ENCODE data around the gene MAN2A1.
"Not testable (repeated sequence)": the region's sequence is repeated elsewhere in the genome, so short reads cannot be mapped to it uniquely, and the experiment has no call there.

The MAN2A1 gene

GRCh38 chr5:109826426-109826825, 136.7 kb downstream of the MAN2A1 start:
- peak; percentile 3 for DNase-seq (ENCODE audit: low spot score)

- DNase-seq (ENCODE audit: low spot score): no peak
These were observed 139.6 kb downstream of the MAN2A1 start for GRCh38 chr5:109829331-109829730.

GRCh38 chr5:109830955-109831502, 141.3 kb downstream of the MAN2A1 start:
- DNase-seq (ENCODE audit: low spot score): no peak

GRCh38 chr5:109832207-109833188, 142.8 kb downstream of the MAN2A1 start:
- DNase-seq (ENCODE audit: low spot score): not testable (repeated sequence)

GRCh38 chr5:109833946-109834345, 144.2 kb downstream of the MAN2A1 start:
- DNase-seq (ENCODE audit: low spot score): no peak

GRCh38 chr5:109836280-109836679, 146.6 kb downstream of the MAN2A1 start:
- DNase-seq (ENCODE audit: low spot score): no peak

- DNase-seq (ENCODE audit: low spot score): no peak
These were observed 147.6 kb downstream of the MAN2A1 start for GRCh38 chr5:109837231-109837861.

GRCh38 chr5:109838157-109838556, 148.4 kb downstream of the MAN2A1 start:
- DNase-seq (ENCODE audit: low spot score): no peak

GRCh38 chr5:109844148-109844547, 154.4 kb downstream of the MAN2A1 start:
- DNase-seq (ENCODE audit: low spot score): peak; percentile 20

GRCh38 chr5:109844695-109845094, 155.0 kb downstream of the MAN2A1 start:
- no peak for DNase-seq (ENCODE audit: low spot score)

GRCh38 chr5:109848130-109848529, 158.4 kb downstream of the MAN2A1 start:
- no peak for DNase-seq (ENCODE audit: low spot score)

- DNase-seq (ENCODE audit: low spot score): no peak
These were observed 159.9 kb downstream of the MAN2A1 start for GRCh38 chr5:109849478-109850088.

GRCh38 chr5:109852371-109853155, 162.8 kb downstream of the MAN2A1 start:
- DNase-seq (ENCODE audit: low spot score): no peak

GRCh38 chr5:109853377-109853776, 163.7 kb downstream of the MAN2A1 start:
- no peak for DNase-seq (ENCODE audit: low spot score)

- no peak for DNase-seq (ENCODE audit: low spot score)
These were observed 165.3 kb downstream of the MAN2A1 start for GRCh38 chr5:109855056-109855455.

- DNase-seq (ENCODE audit: low spot score): no peak
These were observed 167.8 kb downstream of the MAN2A1 start for GRCh38 chr5:109857405-109858031.

GRCh38 chr5:109859537-109859936, 169.8 kb downstream of the MAN2A1 start:
- DNase-seq (ENCODE audit: low spot score): no peak

- no peak for DNase-seq (ENCODE audit: low spot score)
These were observed 172.6 kb downstream of the MAN2A1 start for GRCh38 chr5:109862301-109862700.

- DNase-seq (ENCODE audit: low spot score): no peak
These were observed 174.0 kb downstream of the MAN2A1 start for GRCh38 chr5:109863752-109864151.

GRCh38 chr5:109865637-109866036, 175.9 kb downstream of the MAN2A1 start:
- no peak for DNase-seq (ENCODE audit: low spot score)

- peak; percentile 14 for DNase-seq (ENCODE audit: low spot score)
These were observed 176.3 kb downstream of the MAN2A1 start for GRCh38 chr5:109866051-109866450.

All from RKO (cell line).